Regular cardiac myocyte (primary cell): ENCODE results near the gene BNIP1. TPM values are rescaled to one million over a fixed set of nuclear protein-coding genes. Genes with fewer than 3 reads are reported as not detected.

Source experiments
- total RNA-seq: library from RNA; depleted of rRNA; stranded (reverse); fragments of >200 nt; gene quantifications from 2 replicates; pipeline ENCODE4 v1.2.3, GENCODE V29; 2014

Gene BNIP1, protein sequence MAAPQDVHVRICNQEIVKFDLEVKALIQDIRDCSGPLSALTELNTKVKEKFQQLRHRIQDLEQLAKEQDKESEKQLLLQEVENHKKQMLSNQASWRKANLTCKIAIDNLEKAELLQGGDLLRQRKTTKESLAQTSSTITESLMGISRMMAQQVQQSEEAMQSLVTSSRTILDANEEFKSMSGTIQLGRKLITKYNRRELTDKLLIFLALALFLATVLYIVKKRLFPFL
- total RNA-seq: 23.6 and 32.1 TPM in 2 replicates

DNA sequence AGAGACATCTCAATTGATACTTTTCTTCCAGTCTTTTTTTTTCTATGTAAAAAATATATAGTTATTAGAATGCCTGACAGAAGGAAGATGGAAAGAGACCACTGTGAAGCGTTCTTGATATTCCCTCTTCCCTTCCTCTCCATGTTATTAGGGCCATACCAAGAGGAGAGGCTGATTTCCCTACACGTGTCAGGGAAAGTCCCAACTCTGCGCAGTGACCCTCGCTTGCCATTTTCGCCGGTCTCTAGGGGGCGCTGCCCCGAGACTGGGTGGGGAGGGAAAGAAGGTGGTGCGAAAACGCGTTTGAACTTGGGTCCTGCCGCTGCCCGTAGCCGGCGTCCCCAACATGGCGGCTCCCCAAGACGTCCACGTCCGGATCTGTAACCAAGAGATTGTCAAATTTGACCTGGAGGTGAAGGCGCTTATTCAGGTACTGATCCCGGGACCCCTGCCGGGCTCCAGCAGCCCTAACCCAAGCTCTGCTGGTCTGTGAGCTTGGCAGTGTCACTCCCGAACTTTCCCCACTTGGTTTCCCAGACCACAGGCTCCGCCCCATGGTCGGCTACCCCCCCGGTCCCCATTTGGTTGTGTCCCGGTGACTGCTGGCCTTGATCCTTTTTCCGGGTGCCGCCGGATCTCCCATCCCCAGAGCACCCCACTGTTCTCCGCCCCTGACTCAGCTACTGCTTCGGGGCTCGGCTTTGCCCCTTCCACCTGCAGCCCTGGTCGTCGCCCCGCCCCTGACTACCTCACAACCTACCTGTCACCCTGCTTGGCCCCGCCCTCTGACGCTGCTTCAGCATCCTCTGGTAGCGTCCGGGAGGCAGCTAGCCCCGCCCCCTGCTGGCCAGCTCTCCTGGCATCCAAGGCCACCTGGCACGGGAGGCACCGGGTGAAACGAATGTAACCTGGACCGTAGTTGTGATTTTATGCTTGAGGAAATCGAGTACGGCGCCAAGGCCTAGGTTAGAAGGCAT, at the start of gene BNIP1:
BNIP1 (plus strand) TSS at position 332 of the 977 bp plus-strand sequence; CDS start at position 347, 15 bp downstream.

Other genes with a start within 250 kb of the BNIP1 start
- 34.4 and 80.1 TPM in 2 replicates for gene RPL26L1, start 185.1 kb upstream of the BNIP1 start, total RNA-seq
- 248 and 351 TPM in 2 replicates for gene ATP6V0E1, start 160.8 kb upstream of the BNIP1 start, total RNA-seq
- 6.5 and 24.8 TPM in 2 replicates for gene CREBRF, start 88.2 kb upstream of the BNIP1 start, total RNA-seq
- 0.56 TPM in 1 of 2 replicates, not detected in the other for gene NKX2-5, start 90.7 kb downstream of the BNIP1 start, total RNA-seq
- 449 and 1,347 TPM in 2 replicates for gene STC2, start 183.9 kb downstream of the BNIP1 start, total RNA-seq